ENCODE data around the gene SYNGAP1. TPM values are rescaled to one million over a fixed set of nuclear protein-coding genes. Genes with fewer than 3 reads are reported as not detected.

The SYNGAP1 gene
- total and polyA plus RNA-seq, 2 experiments from 2014 or later, result 13.9 to 45.0 TPM

- TF ChIP-seq REST (IDR thresholded peaks at IDR 0.05; ENCODE audit: unreplicated experiment) (no peak), ZNF462 (CRISPR knock-in tag; IDR thresholded peaks at IDR 0.05) (no peak)
Observed at GRCh38 chr6:33411632-33412005, 8.2 kb upstream of the SYNGAP1 start (continued).

GRCh38 chr6:33412140-33413009, 7.5 kb upstream of the SYNGAP1 start:
- Histone ChIP-seq H3F3A (replicated peaks; ENCODE audit: low read depth) (peaks cover 24% of the 10 kb centered on the region), H3K27me3 (ENCODE audit: insufficient read depth) (no peaks in the 10 kb centered on the region), H3K79me2 (replicated peaks; ENCODE audit: insufficient read depth) (peaks cover 41% of the 10 kb centered on the region), H3K4me2 (peak overlapping the region; percentile 96; the same call in 1 of the 2 replicates), H4K20me1 (replicated peaks; ENCODE audit: insufficient read depth) (peaks cover 25% of the 10 kb centered on the region), H3K9me2 (ENCODE audit: insufficient read depth) (no peaks in the 10 kb centered on the region), H3K4me1 (ENCODE audit: insufficient read depth) (peaks cover 36% of the 10 kb centered on the region), H3K27ac (ENCODE audit: low read depth) (no peak overlapping the region), H2AFZ (no peak overlapping the region), H3K36me3 (ENCODE audit: insufficient read depth) (peaks cover 20% of the 10 kb centered on the region; the same call in 1 of the 2 replicates), H3K4me3 (0 out of 2 replicates have a peak overlapping the region, but pooled peaks have one; percentile 81)
- no peaks in the 10 kb centered on the region for H3K9me3 Mint-ChIP-seq
- no peak for DNase-seq (ENCODE audit: low spot score)
- H3K4me1 Mint-ChIP-seq, result peaks cover 55% of the 10 kb centered on the region
- peak overlapping the region; percentile 77 for H3K4me3 Mint-ChIP-seq
- peaks cover 22% of the 10 kb centered on the region for H3K27me3 Mint-ChIP-seq (ENCODE audit: insufficient read depth, low read depth, poor library complexity)
- H3K36me3 Mint-ChIP-seq (ENCODE audit: low read depth), result peaks cover 60% of the 10 kb centered on the region
- no peak overlapping the region for H3K27ac Mint-ChIP-seq
- no peak for ATAC-seq
- TF ChIP-seq JUNB (IDR thresholded peaks at IDR 0.05; ENCODE audit: unreplicated experiment) (no peak), CREB1 (CRISPR knock-in tag; IDR thresholded peaks at IDR 0.05; ENCODE audit: low read depth) (no peak)

Measured in GM23338 (cell line).